Measurements from ENCODE around the gene TUBB4B.

TUBB4B gene

GRCh38 chr9:137278721-137279711, 37.9 kb downstream of the TUBB4B start:
- TF ChIP-seq POLR2A (IDR thresholded peaks at IDR 0.05; ENCODE audit: low read depth, low read length): no peak
- TF ChIP-seq POLR2AphosphoS5 (IDR thresholded peaks at IDR 0.05; ENCODE audit: low read depth, low read length): no peak
- no peak for TF ChIP-seq TAF1 (IDR thresholded peaks at IDR 0.05; ENCODE audit: borderline replicate concordance, low read depth, low read length)
- DNase-seq (ENCODE audit: insufficient read length): no peak
- FAIRE-seq: no peak

GRCh38 chr9:137279741-137280473, 38.8 kb downstream of the TUBB4B start:
- TF ChIP-seq POLR2AphosphoS5 (IDR thresholded peaks at IDR 0.05; ENCODE audit: low read depth, low read length) (no peak), TAF1 (IDR thresholded peaks at IDR 0.05; ENCODE audit: borderline replicate concordance, low read depth, low read length) (no peak), POLR2A (IDR thresholded peaks at IDR 0.05; ENCODE audit: low read depth, low read length) (no peak)
- no peak for FAIRE-seq
- no peak for DNase-seq (ENCODE audit: insufficient read length)

DNA sequence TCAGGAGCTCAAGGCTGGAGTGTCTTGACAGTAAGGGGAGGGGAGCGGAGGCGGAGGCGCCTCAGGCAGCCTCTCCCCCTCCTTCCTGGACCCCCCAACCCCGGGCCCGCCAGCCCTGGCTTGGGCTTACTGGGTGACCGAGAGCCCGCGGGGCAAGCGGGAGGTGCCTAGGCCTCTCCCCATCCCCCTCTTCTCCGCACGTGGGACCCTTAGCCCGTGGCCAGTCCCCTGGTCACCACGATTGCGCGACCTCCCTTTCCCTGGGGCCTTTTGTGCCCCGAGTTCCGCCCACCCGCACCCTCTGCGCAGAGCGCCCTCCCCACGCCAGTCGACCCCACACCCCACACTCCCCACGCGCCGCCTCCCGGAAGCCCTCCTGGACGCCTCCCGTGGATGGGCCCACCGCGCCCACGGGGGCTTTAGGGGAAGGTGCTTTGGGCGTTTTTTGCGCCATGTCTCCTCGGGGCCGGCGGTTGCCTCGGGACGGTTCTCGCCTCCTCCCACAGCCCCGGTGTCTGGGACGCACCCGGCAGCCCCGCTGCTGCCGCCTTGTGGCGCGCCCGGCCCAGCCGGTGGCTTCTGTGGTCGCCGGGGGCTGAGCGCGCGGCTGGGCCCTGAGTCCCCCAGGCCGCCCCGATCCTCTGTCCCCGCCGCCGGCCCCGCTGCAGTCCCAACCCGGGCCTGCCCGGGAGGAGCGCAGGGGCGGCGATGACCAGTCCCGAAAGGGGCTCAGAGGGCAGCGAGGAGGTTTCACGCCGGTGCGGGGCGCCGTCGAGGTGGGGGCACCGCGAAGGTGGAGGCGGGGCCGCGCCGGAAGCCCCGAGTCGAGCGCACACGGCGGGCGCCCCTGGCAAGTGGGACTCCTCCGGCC, 39.6 kb downstream of the TUBB4B start:
- FAIRE-seq (no peak), DNase-seq (ENCODE audit: insufficient read length) (no peak)
- TF ChIP-seq POLR2A (IDR thresholded peaks at IDR 0.05; ENCODE audit: low read depth, low read length) (no peak), POLR2AphosphoS5 (IDR thresholded peaks at IDR 0.05; ENCODE audit: low read depth, low read length) (no peak), TAF1 (IDR thresholded peaks at IDR 0.05; ENCODE audit: borderline replicate concordance, low read depth, low read length) (no peak)

DNA sequence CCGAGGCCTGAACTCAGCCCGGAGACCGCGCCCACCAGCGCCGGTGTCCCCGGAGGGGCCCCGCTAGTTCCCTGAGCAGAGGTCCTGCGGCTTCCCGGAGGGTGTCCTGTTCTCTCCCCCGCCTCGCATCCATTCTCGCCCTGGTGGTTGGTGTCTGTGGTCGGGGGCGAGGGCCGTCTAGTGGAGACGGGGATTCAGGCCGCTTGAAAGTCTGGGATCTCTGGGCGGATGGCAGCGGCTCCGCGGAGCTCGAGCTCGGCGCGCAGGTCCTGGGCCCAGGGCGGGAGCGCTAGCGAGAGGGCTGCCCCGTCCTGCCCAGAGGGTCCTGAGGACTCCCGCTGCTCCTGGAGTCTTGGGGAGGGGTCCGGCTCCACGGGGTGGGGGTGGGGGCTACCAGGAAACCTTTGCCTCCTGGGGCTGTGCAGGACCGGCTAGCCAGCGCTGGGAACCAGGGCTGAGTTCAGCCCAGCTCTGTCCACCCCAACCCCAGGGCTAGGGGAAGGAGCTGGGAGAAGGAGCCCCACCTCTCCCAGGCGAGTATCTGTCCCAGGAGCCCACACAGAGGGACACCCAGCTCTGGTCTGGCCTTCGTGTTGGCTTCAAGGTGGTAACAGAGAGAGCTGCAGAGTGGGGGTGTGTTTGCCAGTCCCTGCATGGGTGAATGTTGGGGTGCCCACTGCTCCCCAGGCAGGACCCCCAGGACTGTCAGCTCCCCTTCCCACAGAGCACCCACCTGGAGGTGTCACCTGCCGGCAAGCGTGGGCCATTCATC, 40.4 kb downstream of the TUBB4B start:
- no peak for FAIRE-seq
- TF ChIP-seq POLR2AphosphoS5 (IDR thresholded peaks at IDR 0.05; ENCODE audit: low read depth, low read length) (no peak), POLR2A (IDR thresholded peaks at IDR 0.05; ENCODE audit: low read depth, low read length) (no peak), TAF1 (IDR thresholded peaks at IDR 0.05; ENCODE audit: borderline replicate concordance, low read depth, low read length) (no peak)
- no peak for DNase-seq (ENCODE audit: insufficient read length)

GRCh38 chr9:137286975-137287383, 45.9 kb downstream of the TUBB4B start:
- FAIRE-seq (no peak), DNase-seq (ENCODE audit: insufficient read length) (peak; percentile 61)
- TF ChIP-seq TAF1 (IDR thresholded peaks at IDR 0.05; ENCODE audit: borderline replicate concordance, low read depth, low read length): no peak
- TF ChIP-seq POLR2A (IDR thresholded peaks at IDR 0.05; ENCODE audit: low read depth, low read length): no peak
- TF ChIP-seq POLR2AphosphoS5 (IDR thresholded peaks at IDR 0.05; ENCODE audit: low read depth, low read length): no peak

GRCh38 chr9:137293094-137293481, 52.0 kb downstream of the TUBB4B start:
- DNase-seq (ENCODE audit: insufficient read length): no peak
- FAIRE-seq: no peak
- no peak for TF ChIP-seq POLR2A (IDR thresholded peaks at IDR 0.05; ENCODE audit: low read depth, low read length)
- no peak for TF ChIP-seq TAF1 (IDR thresholded peaks at IDR 0.05; ENCODE audit: borderline replicate concordance, low read depth, low read length)
- no peak for TF ChIP-seq POLR2AphosphoS5 (IDR thresholded peaks at IDR 0.05; ENCODE audit: low read depth, low read length)
